ENCODE measurements around the gene HOXA7. TPM values are rescaled to one million over a fixed set of nuclear protein-coding genes. Genes with fewer than 3 reads are reported as not detected.

The HOXA7 gene
- total RNA-seq, 1 experiment from 2014 or later = 7.5 TPM

DNA sequence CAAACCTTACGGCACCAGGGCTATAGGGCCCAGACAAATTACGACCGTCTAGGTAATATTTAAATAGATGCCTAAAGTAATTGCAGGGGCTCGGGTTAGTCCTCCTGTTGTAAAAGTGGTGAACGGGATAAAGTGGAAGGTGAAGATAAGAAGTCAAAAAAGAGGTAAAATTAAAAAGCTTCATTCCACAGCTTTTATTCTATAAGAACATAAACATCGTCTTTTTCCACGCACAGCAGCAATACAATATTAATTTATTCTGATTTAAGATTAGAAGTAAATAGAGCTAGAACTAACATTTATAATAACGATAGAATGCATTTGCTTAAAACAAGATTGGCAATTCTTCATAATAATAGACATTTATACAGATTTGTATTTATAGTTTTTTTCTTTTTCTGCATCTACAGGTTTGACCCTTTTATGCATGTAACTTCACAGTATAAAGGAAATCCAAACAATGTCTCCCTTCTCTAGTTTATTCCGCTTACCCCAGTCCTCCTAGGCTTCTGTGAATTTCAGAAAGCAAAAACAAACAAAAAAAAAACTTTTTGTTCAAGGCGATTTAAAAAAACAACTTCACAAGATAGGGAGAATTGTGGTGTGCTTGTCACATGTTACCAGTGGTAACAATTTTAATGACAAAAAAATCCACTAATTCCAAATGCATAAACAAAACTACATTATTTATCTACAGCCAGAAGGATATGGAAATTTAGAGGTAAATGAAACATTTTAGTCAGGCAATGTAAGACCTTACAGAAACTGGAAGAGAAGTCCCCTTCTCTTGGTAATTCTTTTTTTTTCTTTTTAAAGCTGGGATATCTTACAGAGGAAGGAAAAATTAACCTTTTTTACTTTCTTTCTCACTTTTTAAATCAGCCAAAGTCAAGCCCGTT lies 14.2 kb upstream of the HOXA7 start:
- no peak overlapping the region for H3K27ac ChIP-seq (ENCODE audit: low read length)
- no peaks in the 10 kb centered on the region for H3K79me2 ChIP-seq (ENCODE audit: low read length)
- H3K4me1 ChIP-seq (ENCODE audit: low read length) = no peaks in the 10 kb centered on the region
- no peak overlapping the region for H3K9ac ChIP-seq (ENCODE audit: low read length)
- H3K9me2 ChIP-seq (replicated peaks; ENCODE audit: insufficient read depth, low read length) = no peaks in the 10 kb centered on the region
- no peak overlapping the region for H3K4me3 ChIP-seq (ENCODE audit: low read length)
- H3K4me2 ChIP-seq (ENCODE audit: low read depth, low read length, poor library complexity, severe bottlenecking) = no peak overlapping the region
- no peaks in the 10 kb centered on the region for H4K20me1 ChIP-seq (ENCODE audit: insufficient read depth, low read depth, low read length)
- no peaks in the 10 kb centered on the region for H3K9me3 ChIP-seq (ENCODE audit: low read length)
- DNase-seq = no peak
- no peak overlapping the region for H2AFZ ChIP-seq (ENCODE audit: low read length)
- H3K36me3 ChIP-seq (ENCODE audit: insufficient read depth, low read length) = no peaks in the 10 kb centered on the region
- no peaks in the 10 kb centered on the region for H3K27me3 ChIP-seq (ENCODE audit: low read length)

DNA sequence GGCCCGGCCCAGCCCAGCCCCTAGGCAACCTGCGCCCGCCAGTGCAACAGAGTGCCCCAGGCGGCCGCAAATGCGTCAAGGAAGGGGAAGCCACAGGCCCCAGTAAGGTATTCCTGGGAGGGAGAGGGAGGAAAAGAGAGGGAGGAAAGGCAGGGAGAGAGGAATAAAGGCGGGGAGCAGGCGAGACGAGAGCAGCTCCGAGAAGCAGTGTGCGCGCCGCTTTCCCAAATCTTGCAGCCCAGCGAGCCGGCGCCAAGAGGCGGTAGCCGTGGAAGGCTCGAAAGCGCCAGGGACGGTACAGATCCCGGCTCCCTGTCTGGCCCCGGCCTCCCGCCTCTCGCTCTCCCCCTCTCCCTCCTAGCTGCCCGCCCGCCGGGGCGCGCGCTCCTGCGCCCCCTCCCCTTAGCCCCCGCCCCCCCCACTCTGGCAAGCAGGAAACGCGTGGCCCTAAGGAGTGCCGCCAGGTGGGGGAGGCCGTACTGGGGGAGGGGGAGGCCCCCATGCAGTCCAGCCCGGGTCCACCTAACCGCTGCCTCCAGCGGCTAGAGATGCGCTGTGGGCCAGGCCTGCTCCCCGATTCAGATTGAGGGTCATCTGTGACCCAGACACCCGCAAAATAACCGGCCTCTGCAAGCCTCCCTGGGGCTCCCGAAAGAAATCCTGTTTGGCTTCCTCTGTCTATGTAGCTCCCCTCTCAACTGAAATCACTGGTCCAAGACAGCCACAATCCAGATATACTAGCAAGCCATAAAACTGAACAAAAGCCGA lies 13.4 kb upstream of the HOXA7 start:
- Histone ChIP-seq H3K9me3 (ENCODE audit: low read length) (no peaks in the 10 kb centered on the region), H3K4me1 (ENCODE audit: low read length) (no peaks in the 10 kb centered on the region), H3K27ac (ENCODE audit: low read length) (no peak overlapping the region), H4K20me1 (ENCODE audit: insufficient read depth, low read depth, low read length) (no peaks in the 10 kb centered on the region), H3K9me2 (replicated peaks; ENCODE audit: insufficient read depth, low read length) (no peaks in the 10 kb centered on the region), H2AFZ (ENCODE audit: low read length) (no peak overlapping the region), H3K9ac (ENCODE audit: low read length) (no peak overlapping the region), H3K4me3 (ENCODE audit: low read length) (no peak overlapping the region), H3K4me2 (ENCODE audit: low read depth, low read length, poor library complexity, severe bottlenecking) (no peak overlapping the region), H3K27me3 (ENCODE audit: low read length) (no peaks in the 10 kb centered on the region), H3K36me3 (ENCODE audit: insufficient read depth, low read length) (no peaks in the 10 kb centered on the region), H3K79me2 (ENCODE audit: low read length) (no peaks in the 10 kb centered on the region)
- DNase-seq = no peak

DNA sequence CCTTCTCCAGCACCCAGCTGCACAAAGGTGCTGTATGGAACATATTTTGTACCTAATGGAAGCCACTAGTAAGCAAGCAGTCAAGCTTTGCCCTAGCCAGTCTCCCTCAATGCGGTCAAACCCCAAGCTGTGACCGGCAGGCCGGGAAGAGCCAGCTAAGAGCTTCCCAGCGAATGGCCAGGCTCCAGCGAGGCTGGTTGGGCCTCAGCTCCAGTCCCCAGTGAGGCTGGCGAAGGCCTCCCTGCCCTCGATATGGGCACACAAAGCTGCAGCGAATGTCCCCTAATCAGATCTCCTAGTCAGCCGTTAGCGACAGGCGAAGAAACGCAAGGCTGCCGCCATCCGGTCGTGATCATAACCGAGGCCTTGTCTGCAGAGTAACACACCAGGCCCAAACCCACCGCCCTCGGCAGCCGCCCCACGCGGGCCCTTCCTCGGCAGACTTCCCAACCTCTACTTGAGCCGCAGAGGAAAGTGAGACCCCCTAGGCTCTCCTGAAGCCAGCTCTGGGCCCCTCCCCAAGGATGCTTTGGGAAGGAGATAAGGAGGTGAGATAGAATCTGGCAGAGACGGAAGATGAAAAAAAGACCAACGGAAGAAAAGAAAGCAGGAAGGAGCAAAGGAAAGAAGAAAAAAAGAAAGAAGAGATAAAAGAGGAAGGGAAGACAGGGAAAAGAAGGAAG lies 11.9 kb upstream of the HOXA7 start:
- no peak overlapping the region for H3K27ac ChIP-seq (ENCODE audit: low read length)
- H3K36me3 ChIP-seq (ENCODE audit: insufficient read depth, low read length) = no peaks in the 10 kb centered on the region
- H3K4me1 ChIP-seq (ENCODE audit: low read length) = no peaks in the 10 kb centered on the region
- H3K4me2 ChIP-seq (ENCODE audit: low read depth, low read length, poor library complexity, severe bottlenecking) = no peak overlapping the region
- no peaks in the 10 kb centered on the region for H3K79me2 ChIP-seq (ENCODE audit: low read length)
- no peaks in the 10 kb centered on the region for H3K27me3 ChIP-seq (ENCODE audit: low read length)
- DNase-seq = no peak
- no peaks in the 10 kb centered on the region for H3K9me3 ChIP-seq (ENCODE audit: low read length)
- H3K9ac ChIP-seq (ENCODE audit: low read length) = no peak overlapping the region
- H2AFZ ChIP-seq (ENCODE audit: low read length) = no peak overlapping the region
- no peak overlapping the region for H3K4me3 ChIP-seq (ENCODE audit: low read length)
- no peaks in the 10 kb centered on the region for H3K9me2 ChIP-seq (replicated peaks; ENCODE audit: insufficient read depth, low read length)
- no peaks in the 10 kb centered on the region for H4K20me1 ChIP-seq (ENCODE audit: insufficient read depth, low read depth, low read length)

DNA sequence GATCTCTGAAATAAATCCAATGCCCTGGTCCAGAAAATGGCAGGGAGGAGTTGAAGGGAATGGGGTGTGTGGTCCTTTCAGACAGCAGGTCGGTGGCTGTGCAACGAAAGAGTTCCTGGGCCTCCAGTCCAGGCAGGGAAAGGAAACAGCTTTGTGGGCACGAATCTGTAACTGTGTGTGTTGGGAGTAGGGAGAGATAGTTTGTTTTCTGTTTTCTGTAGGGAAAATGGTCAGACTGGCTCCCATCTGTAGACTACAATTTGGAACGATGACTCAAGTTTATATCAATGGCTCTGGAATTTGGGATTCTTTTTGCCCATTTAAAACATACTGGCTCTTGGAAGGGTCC lies 11.4 kb upstream of the HOXA7 start:
- Histone ChIP-seq H3K9ac (ENCODE audit: low read length) (no peak overlapping the region), H3K79me2 (ENCODE audit: low read length) (no peaks in the 10 kb centered on the region), H3K27me3 (ENCODE audit: low read length) (no peaks in the 10 kb centered on the region), H3K4me2 (ENCODE audit: low read depth, low read length, poor library complexity, severe bottlenecking) (no peak overlapping the region), H3K4me3 (ENCODE audit: low read length) (no peak overlapping the region), H3K9me2 (replicated peaks; ENCODE audit: insufficient read depth, low read length) (no peaks in the 10 kb centered on the region), H3K27ac (ENCODE audit: low read length) (no peak overlapping the region), H3K36me3 (ENCODE audit: insufficient read depth, low read length) (no peaks in the 10 kb centered on the region), H3K9me3 (ENCODE audit: low read length) (no peaks in the 10 kb centered on the region), H3K4me1 (ENCODE audit: low read length) (no peaks in the 10 kb centered on the region), H2AFZ (ENCODE audit: low read length) (no peak overlapping the region), H4K20me1 (ENCODE audit: insufficient read depth, low read depth, low read length) (no peaks in the 10 kb centered on the region)
- DNase-seq = no peak

DNA sequence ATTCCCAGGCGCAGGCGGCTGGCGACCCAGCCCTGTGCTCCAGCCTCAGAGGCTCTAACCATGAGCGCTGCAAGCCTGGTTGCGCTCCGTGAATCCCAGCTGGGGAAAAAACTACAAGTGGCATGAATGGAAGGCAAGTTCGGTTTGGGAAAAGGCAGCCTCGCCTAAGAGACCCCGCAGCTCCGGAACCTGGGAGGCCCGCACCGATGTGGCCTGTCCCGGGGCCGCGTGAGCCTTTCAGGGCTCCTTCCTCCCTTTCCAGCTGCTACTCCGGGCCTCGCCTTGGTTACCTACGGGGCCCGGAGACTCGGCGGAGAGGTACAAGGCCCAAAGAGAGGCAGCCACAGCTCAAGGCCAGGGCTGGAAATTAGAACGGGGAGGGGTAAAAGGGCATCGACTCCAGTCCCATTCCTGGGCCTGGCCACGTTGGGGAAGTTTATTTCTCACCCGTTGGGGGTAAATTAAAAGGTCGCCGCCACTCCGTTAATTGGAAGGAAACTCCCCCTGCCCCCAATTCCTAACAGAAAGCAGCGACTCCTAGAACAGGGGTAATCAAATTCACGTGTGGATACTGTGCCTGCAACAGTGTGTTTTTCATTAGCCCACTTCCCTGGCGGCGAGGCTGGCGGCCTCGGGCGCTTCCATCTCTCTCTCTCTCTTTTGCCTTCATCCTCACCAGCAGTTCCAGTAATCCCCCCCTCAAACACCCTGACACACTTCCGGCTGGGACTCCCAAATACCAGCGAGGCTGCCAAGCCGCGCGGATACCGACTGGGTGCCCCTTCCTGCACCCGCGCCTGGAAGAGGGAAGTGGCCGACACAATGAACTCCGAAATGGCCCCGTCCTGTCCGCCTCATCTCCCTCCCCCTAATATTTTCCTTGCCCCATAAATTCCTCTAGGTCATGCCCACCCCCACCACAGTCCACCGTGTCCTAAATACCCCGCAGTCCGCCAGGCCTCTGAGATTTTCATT lies 10.3 kb upstream of the HOXA7 start:
- Histone ChIP-seq H3K4me2 (ENCODE audit: low read depth, low read length, poor library complexity, severe bottlenecking) (no peak overlapping the region), H3K79me2 (ENCODE audit: low read length) (no peaks in the 10 kb centered on the region), H2AFZ (ENCODE audit: low read length) (no peak overlapping the region)

DNA sequence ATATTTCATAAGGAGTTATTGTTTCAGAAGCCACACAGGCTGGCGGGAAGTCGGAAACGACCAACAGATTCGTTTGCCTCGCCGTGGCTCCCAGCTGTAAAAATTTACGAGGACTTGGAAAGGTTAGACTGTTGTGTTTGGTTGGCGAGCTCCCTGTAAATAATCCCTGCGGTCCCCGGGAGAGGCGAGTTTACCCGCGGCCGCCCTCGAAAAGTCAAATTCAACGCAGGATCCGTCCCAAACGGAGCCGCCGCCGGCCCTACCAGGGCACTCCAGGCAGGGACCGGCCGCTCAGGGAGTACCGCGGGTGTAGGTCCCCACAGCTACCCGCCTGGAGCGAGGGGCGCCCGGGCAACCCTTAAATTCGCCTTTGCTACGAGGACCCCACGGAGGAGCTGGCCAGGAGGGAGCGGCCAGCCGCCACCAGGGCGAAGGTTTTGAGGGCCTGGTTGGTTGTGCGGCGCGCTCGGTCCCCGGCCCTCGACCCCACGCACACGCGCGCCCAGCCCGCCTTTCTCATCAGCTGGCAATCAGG lies 9.6 kb upstream of the HOXA7 start:
- Histone ChIP-seq H3K4me1 (ENCODE audit: low read length) (peaks cover 9% of the 10 kb centered on the region), H4K20me1 (ENCODE audit: insufficient read depth, low read depth, low read length) (no peaks in the 10 kb centered on the region), H3K9me3 (ENCODE audit: low read length) (no peaks in the 10 kb centered on the region), H3K27ac (ENCODE audit: low read length) (no peak overlapping the region), H3K9ac (ENCODE audit: low read length) (no peak overlapping the region), H3K4me2 (ENCODE audit: low read depth, low read length, poor library complexity, severe bottlenecking) (no peak overlapping the region), H2AFZ (ENCODE audit: low read length) (no peak overlapping the region), H3K4me3 (ENCODE audit: low read length) (no peak overlapping the region), H3K9me2 (replicated peaks; ENCODE audit: insufficient read depth, low read length) (no peaks in the 10 kb centered on the region), H3K36me3 (ENCODE audit: insufficient read depth, low read length) (no peaks in the 10 kb centered on the region), H3K27me3 (ENCODE audit: low read length) (no peaks in the 10 kb centered on the region), H3K79me2 (ENCODE audit: low read length) (no peaks in the 10 kb centered on the region)
- DNase-seq = no peak

More for the DNA sequence above, 10.3 kb upstream of the HOXA7 start:
- Histone ChIP-seq H3K27ac (ENCODE audit: low read length) (no peak overlapping the region), H3K4me1 (ENCODE audit: low read length) (peaks cover 2% of the 10 kb centered on the region), H3K36me3 (ENCODE audit: insufficient read depth, low read length) (no peaks in the 10 kb centered on the region), H3K9me3 (ENCODE audit: low read length) (no peaks in the 10 kb centered on the region), H3K9ac (ENCODE audit: low read length) (no peak overlapping the region), H3K9me2 (replicated peaks; ENCODE audit: insufficient read depth, low read length) (no peaks in the 10 kb centered on the region), H3K4me3 (ENCODE audit: low read length) (no peak overlapping the region), H4K20me1 (ENCODE audit: insufficient read depth, low read depth, low read length) (no peaks in the 10 kb centered on the region), H3K27me3 (ENCODE audit: low read length) (no peaks in the 10 kb centered on the region)
- DNase-seq = no peak

GRCh38 chr7:27165089-27165995 lies 8.9 kb upstream of the HOXA7 start, which contains the start of gene HOXA9:
Gene HOXA9, minus strand, starts transcription at chr7:27165537. Its CDS starts 80 bp downstream, at chr7:27165457.
- Histone ChIP-seq H3K4me3 (ENCODE audit: low read length) (no peak within 1 kb of the TSS), H4K20me1 (ENCODE audit: insufficient read depth, low read depth, low read length) (no peaks in the 10 kb centered on the region), H3K79me2 (ENCODE audit: low read length) (no peaks in the 10 kb centered on the region), H2AFZ (ENCODE audit: low read length) (no peak within 1 kb of the TSS), H3K9me3 (ENCODE audit: low read length) (no peaks in the 10 kb centered on the region), H3K9me2 (replicated peaks; ENCODE audit: insufficient read depth, low read length) (no peaks in the 10 kb centered on the region), H3K4me1 (ENCODE audit: low read length) (peaks cover 14% of the 10 kb centered on the region), H3K4me2 (ENCODE audit: low read depth, low read length, poor library complexity, severe bottlenecking) (no peak within 1 kb of the TSS), H3K27ac (ENCODE audit: low read length) (no peak within 1 kb of the TSS), H3K9ac (ENCODE audit: low read length) (no peak within 1 kb of the TSS), H3K27me3 (ENCODE audit: low read length) (no peaks in the 10 kb centered on the region), H3K36me3 (ENCODE audit: insufficient read depth, low read length) (no peaks in the 10 kb centered on the region)
- no peak for DNase-seq
